ENCODE data around the gene RIPOR3.
"Not testable (repeated sequence)": the region's sequence is repeated elsewhere in the genome, so short reads cannot be mapped to it uniquely, and the experiment has no call there.

The RIPOR3 gene

GRCh38 chr20:50651676-50652075 lies 39.7 kb downstream of the RIPOR3 start:
- DNase-seq, result no peak

GRCh38 chr20:50649590-50649989 lies 41.8 kb downstream of the RIPOR3 start:
- DNase-seq, result no peak

GRCh38 chr20:50648651-50649050 lies 42.7 kb downstream of the RIPOR3 start:
- no peak for DNase-seq

- no peak for DNase-seq
Observed at GRCh38 chr20:50646483-50646996, 44.8 kb downstream of the RIPOR3 start.

GRCh38 chr20:50645253-50646068 lies 45.9 kb downstream of the RIPOR3 start:
- DNase-seq, result no peak

GRCh38 chr20:50642288-50642803 lies 49.0 kb downstream of the RIPOR3 start:
- no peak for DNase-seq

GRCh38 chr20:50641625-50642287 lies 49.6 kb downstream of the RIPOR3 start:
- not testable (repeated sequence) for DNase-seq

GRCh38 chr20:50639971-50640711 lies 51.2 kb downstream of the RIPOR3 start:
- DNase-seq, result not testable (repeated sequence)

- DNase-seq, result not testable (repeated sequence)
Observed at GRCh38 chr20:50638015-50638847, 53.1 kb downstream of the RIPOR3 start.

GRCh38 chr20:50636601-50637540 lies 54.5 kb downstream of the RIPOR3 start:
- no peak for DNase-seq

GRCh38 chr20:50635676-50636600 lies 55.4 kb downstream of the RIPOR3 start:
- DNase-seq, result no peak

- DNase-seq, result no peak
Observed at GRCh38 chr20:50635014-50635557, 56.3 kb downstream of the RIPOR3 start.

GRCh38 chr20:50634191-50634590 lies 57.2 kb downstream of the RIPOR3 start:
- no peak for DNase-seq

GRCh38 chr20:50633361-50633760 lies 58.0 kb downstream of the RIPOR3 start:
- no peak for DNase-seq

GRCh38 chr20:50632701-50633100 lies 58.6 kb downstream of the RIPOR3 start:
- DNase-seq, result no peak

- no peak for DNase-seq
Observed at GRCh38 chr20:50632236-50632635, 59.1 kb downstream of the RIPOR3 start.

- no peak for DNase-seq
Observed at GRCh38 chr20:50630578-50631263, 60.6 kb downstream of the RIPOR3 start.

- DNase-seq, result no peak
Observed at GRCh38 chr20:50629670-50630045, 61.7 kb downstream of the RIPOR3 start.

Measured in NCI-H1436 treated with DMSO at 0.1 percent for 48 hours (cell line).